Hippocampal formation (tissue), 2 donors: ENCODE data around the gene GPR37.

ENCODE experiments used
- DNase-seq, 2 donors: peaks; one replicate each; lab custom pipeline; 2025; lab: John Stamatoyannopoulos, UW

GPR37 gene, protein sequence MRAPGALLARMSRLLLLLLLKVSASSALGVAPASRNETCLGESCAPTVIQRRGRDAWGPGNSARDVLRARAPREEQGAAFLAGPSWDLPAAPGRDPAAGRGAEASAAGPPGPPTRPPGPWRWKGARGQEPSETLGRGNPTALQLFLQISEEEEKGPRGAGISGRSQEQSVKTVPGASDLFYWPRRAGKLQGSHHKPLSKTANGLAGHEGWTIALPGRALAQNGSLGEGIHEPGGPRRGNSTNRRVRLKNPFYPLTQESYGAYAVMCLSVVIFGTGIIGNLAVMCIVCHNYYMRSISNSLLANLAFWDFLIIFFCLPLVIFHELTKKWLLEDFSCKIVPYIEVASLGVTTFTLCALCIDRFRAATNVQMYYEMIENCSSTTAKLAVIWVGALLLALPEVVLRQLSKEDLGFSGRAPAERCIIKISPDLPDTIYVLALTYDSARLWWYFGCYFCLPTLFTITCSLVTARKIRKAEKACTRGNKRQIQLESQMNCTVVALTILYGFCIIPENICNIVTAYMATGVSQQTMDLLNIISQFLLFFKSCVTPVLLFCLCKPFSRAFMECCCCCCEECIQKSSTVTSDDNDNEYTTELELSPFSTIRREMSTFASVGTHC

DNA sequence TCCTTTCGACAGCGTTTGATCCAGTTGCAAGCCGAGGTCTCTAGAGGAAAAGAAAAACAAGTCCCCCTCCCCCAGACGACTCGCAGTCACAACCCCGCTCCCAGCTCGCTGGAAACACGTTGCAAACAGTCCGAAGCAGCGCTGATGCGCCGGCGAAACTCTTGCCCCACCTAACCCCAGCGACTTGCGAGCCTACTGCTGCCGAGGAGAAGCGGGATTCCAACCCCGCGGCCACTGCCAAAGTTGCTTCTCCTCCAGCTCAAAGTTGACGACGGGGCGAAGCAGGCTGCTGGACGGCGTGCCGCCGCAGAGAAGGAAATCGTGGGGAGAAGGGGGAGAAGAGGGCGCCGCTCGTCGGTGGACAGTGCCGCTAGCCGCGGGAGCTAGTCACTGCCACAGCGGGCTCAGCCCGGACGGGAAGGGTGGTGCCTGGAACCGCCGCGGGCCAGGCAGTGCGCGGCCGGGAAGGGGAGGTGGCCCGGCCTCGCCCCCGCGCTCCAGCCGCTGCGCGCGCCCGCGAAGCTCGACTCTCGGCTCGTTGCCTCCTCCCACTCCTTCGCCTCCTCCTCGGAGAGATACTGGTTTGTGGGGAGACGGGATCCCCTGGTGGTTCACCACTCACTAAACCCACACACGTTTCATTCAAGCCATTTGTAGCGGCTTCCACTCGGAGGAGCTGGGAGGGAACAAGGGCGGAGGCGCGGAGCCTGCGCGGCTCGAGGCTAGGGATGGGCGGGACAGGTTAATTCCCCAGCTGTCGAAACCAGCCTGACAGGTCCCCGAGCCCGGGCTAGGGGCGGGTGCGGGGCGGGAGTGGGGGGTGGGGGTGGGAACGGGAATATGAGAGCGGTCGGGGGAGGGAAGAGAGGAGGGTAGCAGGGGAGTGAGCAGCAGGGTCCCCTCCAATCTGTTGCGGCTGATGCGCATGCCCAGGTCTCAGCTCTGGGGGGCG lies at the start of gene GPR37:
GPR37 (minus strand) TSS at position 392 of the 952 bp plus-strand sequence. CDS start 816 bp downstream, outside the sequence.
- peak; percentile 90 to 94 for DNase-seq

GRCh38 chr7:124813994-124814798 lies 48.6 kb upstream of the GPR37 start:
- no peak for DNase-seq

GRCh38 chr7:124812764-124813163 lies 47.2 kb upstream of the GPR37 start:
- no peak for DNase-seq

DNA sequence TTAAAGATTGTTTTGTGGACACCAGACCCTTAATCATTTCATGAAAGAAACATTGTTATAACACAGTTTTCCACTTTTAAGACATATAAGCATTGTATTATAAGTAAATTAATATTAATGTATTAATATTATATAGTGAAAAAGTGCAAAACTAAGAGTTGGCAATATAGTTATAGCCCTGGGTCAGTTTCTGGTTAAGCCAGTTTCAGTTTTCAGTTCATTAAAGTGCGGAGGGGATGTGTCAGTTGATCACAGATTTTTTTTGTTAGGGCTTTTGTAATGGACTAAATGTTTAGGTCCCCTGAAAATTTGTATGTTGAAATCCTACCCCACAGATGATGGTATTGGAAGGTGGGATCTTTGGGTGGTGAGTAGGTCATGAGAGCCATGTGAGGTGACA lies 45.7 kb upstream of the GPR37 start:
- DNase-seq = no peak

DNA sequence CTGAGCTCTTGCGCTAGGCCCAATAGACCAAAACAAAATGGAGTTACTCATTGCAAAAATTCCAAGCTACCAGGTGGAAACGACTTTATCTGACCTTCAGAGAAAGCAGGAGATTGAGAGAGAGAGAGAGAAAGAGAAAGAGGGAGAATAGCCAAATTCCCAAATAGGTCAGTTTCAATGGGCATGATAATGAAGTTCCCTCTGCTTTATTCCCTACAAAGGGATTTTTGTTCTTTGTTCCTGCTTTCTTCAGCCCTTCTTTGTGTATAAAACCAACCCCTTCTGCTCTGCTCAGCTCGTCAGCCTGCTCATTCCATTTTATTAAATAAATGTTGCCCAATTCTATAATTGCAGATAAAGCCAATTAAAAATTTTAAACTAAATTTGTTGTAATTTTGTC lies 45.0 kb upstream of the GPR37 start:
- DNase-seq = peak in 1 of 2 donors; percentile 15

GRCh38 chr7:124808206-124808605 lies 42.6 kb upstream of the GPR37 start:
- no peak for DNase-seq

DNA sequence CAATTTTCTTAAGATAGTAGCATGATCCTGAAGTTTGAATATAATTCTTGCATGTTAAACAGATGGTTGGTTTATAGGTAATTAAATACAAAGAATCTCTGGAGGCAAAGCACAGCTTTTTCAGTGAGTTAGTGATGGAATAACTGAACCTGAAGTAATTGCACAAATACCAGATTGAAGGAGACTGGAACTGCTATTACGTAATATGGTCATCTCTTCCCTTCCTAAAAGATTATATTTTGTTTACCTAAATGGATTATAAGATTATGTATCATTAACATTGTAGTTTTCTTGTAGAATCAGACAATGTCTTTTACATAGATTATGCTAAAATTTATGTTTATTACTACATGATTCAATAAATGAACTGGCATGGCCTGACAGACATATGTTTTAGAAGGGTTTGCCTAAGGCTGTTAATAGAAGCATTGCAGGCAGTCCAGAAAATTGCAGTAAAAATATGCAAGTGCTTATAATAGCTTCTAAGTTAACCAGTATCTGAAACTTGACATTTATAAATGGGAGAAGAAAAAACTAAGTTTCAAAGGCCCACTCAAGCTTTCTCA lies 35.8 kb upstream of the GPR37 start:
- no peak for DNase-seq

GRCh38 chr7:124800386-124800785 lies 34.8 kb upstream of the GPR37 start:
- no peak for DNase-seq

- no peak for DNase-seq
These were observed 33.9 kb upstream of the GPR37 start for GRCh38 chr7:124799448-124799847.

DNA sequence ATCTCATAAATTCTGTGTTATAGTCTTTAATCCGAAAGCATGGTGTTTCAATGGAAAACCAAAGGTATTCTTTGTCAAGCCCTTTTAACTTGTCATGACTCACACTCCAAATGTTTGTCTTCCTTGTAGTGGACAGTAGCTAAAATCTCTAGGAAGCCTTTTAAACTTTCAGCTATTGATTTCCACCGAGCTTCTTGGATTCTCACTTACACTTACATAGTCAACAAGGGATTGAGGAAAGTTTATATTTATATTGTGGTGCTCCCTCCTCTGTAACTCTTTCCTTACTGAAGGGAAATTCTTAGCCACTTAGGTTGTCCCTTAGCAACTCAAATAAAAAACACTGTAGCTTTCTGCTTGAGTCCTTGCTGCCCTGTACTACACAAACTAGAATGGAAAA lies 31.2 kb upstream of the GPR37 start:
- DNase-seq = no peak

DNA sequence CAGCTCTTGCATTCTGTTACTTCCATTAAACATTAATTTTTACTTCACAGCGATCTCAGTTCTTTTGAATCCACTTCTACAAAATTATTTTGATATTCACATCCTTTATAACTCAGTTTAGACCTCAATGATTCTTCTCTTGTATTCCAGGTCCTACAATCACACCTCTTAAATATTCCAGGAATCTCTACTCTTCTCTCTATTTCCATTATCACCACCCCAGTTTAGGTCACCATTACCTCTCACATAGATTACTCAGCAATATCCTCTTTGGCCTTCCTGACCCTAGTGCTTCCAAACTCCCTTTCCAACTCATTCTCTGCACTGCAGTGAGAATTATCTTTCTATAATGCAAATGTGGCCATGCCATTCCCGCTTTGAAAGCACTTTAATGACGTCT lies 27.1 kb upstream of the GPR37 start:
- DNase-seq = no peak

DNA sequence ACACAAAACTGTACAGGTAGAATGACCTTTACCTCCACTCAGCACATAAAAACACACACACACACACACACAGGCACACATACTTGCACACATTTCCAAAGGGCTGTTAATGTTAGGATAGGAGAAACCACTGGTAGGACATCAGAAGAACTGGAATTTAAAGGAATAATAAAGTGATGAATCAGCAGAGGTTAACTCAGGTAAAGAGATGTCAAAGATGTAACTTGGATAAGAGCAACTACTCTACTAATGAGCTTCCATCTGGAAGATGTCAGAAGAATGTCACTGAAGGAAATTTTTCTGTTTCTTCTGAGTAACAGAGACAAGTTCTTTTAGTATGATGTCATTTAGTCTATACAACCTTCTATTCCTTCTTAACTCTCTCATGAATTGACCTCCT lies 26.4 kb upstream of the GPR37 start:
- no peak for DNase-seq

DNA sequence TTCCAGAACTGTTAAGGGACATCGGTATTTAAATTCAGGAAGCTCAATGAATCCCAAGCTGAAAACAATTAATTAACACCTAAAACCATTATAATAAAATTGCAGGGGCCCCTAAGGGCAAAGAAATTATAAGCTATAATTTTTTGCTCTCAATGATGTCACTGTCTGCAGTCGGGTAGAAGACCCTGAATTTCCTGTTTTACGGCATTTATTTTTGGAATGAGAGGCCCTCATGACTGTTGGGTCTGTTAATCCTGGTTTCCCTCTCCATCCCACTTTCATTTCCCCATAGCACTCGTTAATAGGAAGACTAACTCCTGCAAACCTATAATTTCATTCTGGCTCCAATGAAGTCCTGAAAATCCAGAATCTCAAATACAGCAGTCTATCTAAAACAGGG lies 25.8 kb upstream of the GPR37 start:
- no peak for DNase-seq

- no peak for DNase-seq
These were observed 25.1 kb upstream of the GPR37 start for GRCh38 chr7:124790645-124791044.

DNA sequence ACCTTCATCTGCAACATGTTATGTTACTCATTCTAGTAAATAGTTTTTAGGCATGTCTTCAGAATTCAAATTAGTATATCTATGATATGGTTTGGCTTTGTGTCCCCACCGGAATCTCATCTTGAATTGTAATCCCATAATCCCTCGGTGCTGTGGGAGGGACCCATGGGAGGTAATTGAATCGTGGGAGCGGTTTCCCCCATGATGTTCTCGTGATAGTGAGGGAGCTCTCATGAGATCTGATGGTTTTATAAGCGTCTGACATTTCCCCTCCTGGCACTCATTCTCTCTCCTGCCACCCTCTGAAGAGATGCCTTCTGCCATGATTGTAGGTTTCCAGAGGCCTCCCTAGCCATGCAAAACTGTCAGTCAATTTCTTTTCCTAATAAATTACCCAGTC lies 20.4 kb upstream of the GPR37 start:
- DNase-seq = no peak

DNA sequence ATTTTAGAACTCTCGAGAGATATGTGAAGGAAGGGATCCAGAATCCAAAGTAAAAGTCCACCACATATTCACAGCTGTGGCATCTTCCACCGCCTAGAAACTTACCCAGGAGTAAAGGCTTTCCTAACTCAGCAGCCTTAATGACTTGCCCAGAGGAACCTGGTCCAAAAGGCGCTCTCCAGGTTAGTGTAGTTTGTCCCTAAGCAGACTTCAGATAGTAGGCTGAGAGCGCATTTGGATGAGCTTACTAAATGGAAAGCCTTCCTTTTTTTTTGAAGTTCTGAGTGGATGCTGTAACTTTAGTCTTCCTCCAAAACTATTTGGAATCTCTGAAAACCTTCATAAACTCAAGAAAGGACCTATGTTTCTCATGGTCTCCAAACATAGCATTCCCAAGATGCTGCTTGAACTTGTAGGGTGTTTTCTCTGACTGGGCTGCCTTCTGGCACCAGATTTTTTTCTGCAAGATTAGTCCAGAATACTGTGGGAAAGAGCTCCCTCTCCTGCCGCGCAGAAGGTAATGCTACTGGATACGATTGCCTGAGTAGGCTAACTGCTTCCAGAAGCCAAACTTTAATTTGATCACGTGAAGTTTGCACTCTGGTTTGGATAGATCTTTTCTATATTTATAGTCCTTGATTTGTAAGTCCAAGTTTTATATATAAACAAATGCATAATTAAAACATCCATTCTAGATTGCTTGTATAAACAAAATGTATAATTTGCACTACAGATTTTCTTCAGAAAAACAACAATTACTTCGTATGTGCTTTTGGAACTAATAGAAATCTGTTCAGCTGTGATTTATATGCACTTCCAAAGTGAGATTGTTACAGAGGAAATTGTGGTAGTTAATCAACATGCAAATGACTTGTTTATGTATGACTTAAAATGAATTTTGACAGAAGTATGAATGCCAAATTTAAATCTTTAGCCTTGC lies 19.6 kb upstream of the GPR37 start:
- DNase-seq = peak; percentile 46 to 84

GRCh38 chr7:124783271-124783670 lies 17.7 kb upstream of the GPR37 start:
- DNase-seq = no peak

DNA sequence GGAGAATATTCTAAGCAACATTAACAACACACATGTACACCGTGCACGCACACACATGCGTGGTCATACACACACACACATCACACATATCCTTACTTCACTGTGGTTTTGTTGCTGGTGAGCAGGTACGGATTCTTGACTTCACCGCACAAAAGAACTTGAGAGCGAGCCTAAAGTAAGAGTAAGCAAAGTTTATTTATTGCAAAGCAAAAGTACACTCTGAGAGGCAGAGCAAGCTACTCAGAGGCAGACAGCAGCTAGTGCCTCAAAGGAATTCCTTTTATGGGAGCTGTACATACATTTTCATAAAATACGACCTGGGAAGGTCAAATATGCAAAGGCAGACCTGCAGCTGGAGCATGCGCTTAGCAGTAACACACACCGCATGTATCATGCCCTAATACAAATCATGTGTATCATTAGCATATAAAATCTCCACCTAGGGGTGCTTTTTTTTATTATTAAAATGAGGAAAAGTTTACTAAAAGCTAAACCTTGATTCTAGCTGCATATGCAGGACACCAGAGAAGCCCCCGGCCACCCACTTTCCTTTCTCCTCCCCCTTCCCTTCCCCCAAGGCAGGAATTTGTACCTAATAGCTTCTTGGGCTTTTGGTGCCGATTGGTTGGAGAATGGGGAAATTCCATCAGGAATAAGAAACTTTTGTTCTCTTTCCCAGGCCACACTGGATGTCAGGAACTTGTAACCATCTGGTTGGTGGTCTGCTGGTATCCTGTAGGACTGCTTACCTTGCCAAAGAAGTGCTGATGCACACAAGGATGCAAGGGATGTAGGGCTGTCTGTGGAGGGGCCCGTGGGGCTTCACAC lies 16.5 kb upstream of the GPR37 start:
- no peak for DNase-seq

- DNase-seq = no peak
These were observed 15.8 kb upstream of the GPR37 start for GRCh38 chr7:124781418-124781817.
